Peyer's patch (tissue), 4 donors: ENCODE data around the gene GFOD1.

ENCODE experiments used
- CTCF ChIP-seq, 6 experiments: fragments of 450-650 bp in 4 of 6; fragments of 200-600 bp in 2 of 6; sonication (generic) in 1 of 6; IDR thresholded peaks; one replicate each; pipeline ENCODE4 v1.5.1; 2017 to 2019; ENCODE audit warnings: antibody characterized with exemption in 6 of 6, mild to moderate bottlenecking in 3 of 6, moderate library complexity in 1 of 6
- POLR2A ChIP-seq, 2 donors: fragments of 450-650 bp; IDR thresholded peaks; one replicate each; pipeline ENCODE4 v1.5.1; 2017; ENCODE audit warnings: antibody characterized with exemption in 2 of 2, mild to moderate bottlenecking in 2 of 2, moderate library complexity in 2 of 2

- no peak for TF ChIP-seq CTCF (IDR thresholded peaks at IDR 0.05)
- TF ChIP-seq POLR2A (IDR thresholded peaks at IDR 0.05): no peak
Observed at GRCh38 chr6:13480631-13481501, 6.5 kb downstream of the GFOD1 start.
